ENCODE results near the gene ZNF740.

ZNF740 gene

DNA sequence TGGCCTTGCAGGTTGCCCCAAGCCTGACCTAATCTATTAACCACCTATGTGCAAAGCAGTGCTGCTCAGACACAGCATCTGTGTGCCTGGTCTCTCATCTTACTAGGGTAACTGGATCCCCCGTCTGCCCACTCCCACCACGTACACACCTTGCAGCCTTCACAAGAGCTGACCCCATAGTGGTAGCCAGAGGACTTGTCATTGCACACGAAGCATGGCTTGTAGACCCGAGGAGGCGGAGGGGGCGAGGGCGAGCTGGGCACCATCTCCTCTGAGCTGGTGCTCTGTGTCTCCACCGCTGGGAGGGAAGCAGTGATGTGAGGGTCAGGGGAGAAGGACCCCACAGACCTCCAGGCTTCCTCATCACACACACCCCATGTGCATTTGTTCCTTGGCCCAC lies 35.0 kb downstream of the ZNF740 start:
- H3K27ac Mint-ChIP-seq: peak overlapping the region; percentile 62
- no peaks in the 10 kb centered on the region for H3K27me3 Mint-ChIP-seq (ENCODE audit: low read depth, poor library complexity)
- peaks cover 13% of the 10 kb centered on the region for H3K36me3 Mint-ChIP-seq (ENCODE audit: low read depth)
- H3K9me3 Mint-ChIP-seq: no peaks in the 10 kb centered on the region
- TF ChIP-seq, protein P1, sequence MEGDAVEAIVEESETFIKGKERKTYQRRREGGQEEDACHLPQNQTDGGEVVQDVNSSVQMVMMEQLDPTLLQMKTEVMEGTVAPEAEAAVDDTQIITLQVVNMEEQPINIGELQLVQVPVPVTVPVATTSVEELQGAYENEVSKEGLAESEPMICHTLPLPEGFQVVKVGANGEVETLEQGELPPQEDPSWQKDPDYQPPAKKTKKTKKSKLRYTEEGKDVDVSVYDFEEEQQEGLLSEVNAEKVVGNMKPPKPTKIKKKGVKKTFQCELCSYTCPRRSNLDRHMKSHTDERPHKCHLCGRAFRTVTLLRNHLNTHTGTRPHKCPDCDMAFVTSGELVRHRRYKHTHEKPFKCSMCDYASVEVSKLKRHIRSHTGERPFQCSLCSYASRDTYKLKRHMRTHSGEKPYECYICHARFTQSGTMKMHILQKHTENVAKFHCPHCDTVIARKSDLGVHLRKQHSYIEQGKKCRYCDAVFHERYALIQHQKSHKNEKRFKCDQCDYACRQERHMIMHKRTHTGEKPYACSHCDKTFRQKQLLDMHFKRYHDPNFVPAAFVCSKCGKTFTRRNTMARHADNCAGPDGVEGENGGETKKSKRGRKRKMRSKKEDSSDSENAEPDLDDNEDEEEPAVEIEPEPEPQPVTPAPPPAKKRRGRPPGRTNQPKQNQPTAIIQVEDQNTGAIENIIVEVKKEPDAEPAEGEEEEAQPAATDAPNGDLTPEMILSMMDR (IDR thresholded peaks at IDR 0.05): no peak
- H3K4me3 Mint-ChIP-seq: no peak overlapping the region
- no peak for DNase-seq
- H3K4me1 Mint-ChIP-seq: peaks cover 59% of the 10 kb centered on the region

DNA sequence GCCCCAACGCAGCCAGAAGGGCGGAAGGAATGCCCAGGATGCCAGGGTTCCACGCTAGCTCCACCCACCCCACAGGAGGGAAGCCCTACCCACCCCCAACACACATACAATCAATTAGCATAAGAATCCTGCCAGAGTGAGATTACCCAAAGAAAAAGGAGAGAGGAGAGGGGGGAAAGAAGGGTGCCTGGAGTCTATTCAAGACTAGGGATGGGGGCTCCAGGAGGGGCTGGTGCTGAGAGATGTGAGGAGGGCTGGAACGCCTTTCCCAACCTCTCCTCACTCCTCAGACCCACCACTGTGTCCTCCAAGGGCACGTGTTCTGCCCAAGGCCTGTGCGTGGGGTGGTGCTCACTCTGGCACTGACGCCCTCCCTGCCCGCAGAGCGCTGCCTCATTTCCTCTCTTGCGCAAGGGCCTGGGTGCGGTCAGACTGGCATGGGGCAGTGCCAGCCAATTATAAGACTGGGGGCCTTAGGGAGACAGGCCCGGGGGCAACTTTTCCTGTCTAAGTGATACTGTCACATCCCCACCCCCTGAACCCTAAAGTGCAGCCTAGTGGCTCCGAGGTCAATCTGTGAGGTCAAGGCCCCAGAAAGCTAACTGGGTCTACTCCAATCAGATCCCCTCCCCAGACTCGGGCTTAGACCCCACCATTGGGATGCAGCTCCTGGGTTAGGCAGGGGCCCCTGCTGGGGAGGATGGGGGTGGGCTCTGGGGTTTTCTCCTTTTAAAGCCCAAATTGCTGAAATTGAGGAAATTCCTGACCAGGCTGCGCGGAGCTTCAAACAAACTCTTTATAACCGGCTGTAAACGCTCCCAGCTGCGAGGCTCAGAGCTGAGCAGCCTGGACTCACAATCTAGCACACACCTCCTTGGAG lies 36.8 kb downstream of the ZNF740 start:
- Mint-ChIP-seq H3K9me3 (no peaks in the 10 kb centered on the region), H3K27ac (peak overlapping the region; percentile 91), H3K27me3 (ENCODE audit: low read depth, poor library complexity) (no peaks in the 10 kb centered on the region)

DNA sequence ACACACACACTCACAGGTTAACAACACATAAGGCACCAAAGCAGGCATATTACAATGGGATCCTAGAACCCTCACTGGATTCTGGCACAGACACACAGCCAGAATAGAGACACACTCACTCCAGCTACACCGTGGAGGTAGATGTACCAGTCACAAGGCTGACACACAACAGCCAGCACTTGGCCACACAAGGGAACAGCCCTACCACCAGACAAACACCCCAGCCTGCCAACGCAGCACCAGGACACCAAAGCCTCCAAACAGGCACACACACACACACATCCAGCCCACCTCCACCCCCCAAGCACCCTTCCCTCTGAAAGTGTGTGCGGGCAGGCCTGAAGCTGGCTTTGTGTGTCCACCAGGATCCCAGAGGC lies 37.4 kb downstream of the ZNF740 start:
- TF ChIP-seq, protein P1 (IDR thresholded peaks at IDR 0.05): no peak
- Mint-ChIP-seq H3K9me3 (no peaks in the 10 kb centered on the region), H3K27ac (peak overlapping the region; percentile 91), H3K36me3 (ENCODE audit: low read depth) (peaks cover 5% of the 10 kb centered on the region), H3K4me1 (peaks cover 71% of the 10 kb centered on the region), H3K27me3 (ENCODE audit: low read depth, poor library complexity) (no peaks in the 10 kb centered on the region), H3K4me3 (peak overlapping the region; percentile 77)
- DNase-seq: no peak

More for the DNA sequence above, 36.8 kb downstream of the ZNF740 start:
- TF ChIP-seq, protein P1 (IDR thresholded peaks at IDR 0.05): no peak
- DNase-seq: no peak
- Mint-ChIP-seq H3K4me3 (peak overlapping the region; percentile 77), H3K4me1 (peaks cover 65% of the 10 kb centered on the region), H3K36me3 (ENCODE audit: low read depth) (peaks cover 8% of the 10 kb centered on the region)

DNA sequence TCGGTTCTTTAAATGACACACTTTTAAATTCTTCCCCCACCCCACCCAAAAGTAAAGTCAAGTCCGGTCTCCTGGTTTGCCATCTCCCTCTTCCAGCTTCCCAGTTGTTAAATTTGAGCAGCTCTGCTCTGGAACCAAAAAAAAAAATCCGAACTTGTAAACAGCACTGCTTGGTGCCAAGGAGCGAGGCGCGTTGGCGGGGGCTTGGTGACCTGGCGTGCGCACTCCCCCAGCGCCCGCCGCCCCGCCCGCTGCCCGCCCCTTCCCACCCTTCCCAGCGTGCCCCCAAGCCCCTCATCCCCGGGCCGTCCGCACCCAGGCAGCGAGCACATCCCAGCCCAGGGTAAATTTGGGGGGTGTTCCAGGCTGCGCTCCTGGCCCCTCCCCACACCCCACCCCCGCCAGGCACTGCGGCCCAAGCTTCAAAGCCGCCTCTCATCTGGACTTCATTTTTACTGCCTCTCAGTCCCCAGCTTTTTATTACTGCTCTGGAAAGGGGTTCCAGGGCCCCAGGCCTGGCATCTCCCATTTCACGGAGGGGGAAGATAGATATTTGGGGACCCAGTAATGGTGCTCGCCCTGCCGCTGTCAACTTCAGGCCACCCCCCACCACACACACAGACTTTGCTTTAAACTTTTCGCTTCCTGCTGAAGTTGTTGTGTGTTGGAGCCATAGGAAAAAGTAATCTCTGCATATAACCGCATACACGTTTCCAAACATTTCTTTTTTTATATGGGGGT lies 38.2 kb downstream of the ZNF740 start:
- Mint-ChIP-seq H3K27me3 (ENCODE audit: low read depth, poor library complexity) (no peaks in the 10 kb centered on the region), H3K4me1 (peaks cover 74% of the 10 kb centered on the region), H3K27ac (no peak overlapping the region)

DNA sequence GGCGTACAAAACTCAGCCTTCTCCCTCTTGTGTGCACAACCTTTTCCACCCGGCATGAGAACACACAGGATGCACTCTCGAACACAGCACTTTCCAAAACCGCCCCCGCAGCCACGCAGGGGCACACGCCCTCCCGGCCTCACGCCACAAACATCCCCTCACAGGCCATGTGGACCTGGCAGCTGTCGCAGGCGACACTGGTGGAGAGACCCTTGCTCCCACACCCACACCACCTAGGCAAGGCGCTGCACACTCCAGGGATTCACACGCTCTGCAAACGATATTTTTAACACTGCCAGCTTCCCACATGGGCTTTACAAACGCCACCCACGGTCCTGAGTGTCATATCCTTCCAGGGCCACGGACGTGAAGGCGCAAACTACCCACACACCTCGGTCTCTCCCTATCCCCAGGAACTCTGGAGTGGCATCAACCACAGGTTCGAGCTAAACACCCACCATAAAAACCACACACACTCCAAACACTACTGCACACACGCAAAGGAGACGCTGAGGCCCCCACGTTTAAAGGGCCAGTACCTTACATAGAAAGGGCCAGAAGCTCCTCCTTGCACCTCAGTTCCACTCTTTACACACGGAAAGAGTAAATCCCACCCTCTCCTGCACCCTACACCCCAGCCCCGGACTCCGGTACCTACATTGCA lies 38.9 kb downstream of the ZNF740 start:
- peaks cover 79% of the 10 kb centered on the region for H3K4me1 Mint-ChIP-seq
- TF ChIP-seq, protein P1 (IDR thresholded peaks at IDR 0.05): no peak
- peak overlapping the region; percentile 95 for H3K4me3 Mint-ChIP-seq
- no peaks in the 10 kb centered on the region for H3K27me3 Mint-ChIP-seq (ENCODE audit: low read depth, poor library complexity)
- H3K36me3 Mint-ChIP-seq (ENCODE audit: low read depth): peaks cover 3% of the 10 kb centered on the region
- DNase-seq: no peak
- peak overlapping the region; percentile 43 for H3K27ac Mint-ChIP-seq
- no peaks in the 10 kb centered on the region for H3K9me3 Mint-ChIP-seq

More for the DNA sequence above, 38.2 kb downstream of the ZNF740 start:
- peak overlapping the region; percentile 95 for H3K4me3 Mint-ChIP-seq
- DNase-seq: no peak
- TF ChIP-seq, protein P1 (IDR thresholded peaks at IDR 0.05): no peak
- no peaks in the 10 kb centered on the region for H3K9me3 Mint-ChIP-seq
- H3K36me3 Mint-ChIP-seq (ENCODE audit: low read depth): peaks cover 5% of the 10 kb centered on the region
